ENCODE data around the gene STKLD1. TPM values are rescaled to one million over a fixed set of nuclear protein-coding genes. Genes with fewer than 3 reads are reported as not detected.

Gene STKLD1
- total and polyA plus RNA-seq, 8 donors = 0.82 to 6.1 (median 3.4) TPM

DNA sequence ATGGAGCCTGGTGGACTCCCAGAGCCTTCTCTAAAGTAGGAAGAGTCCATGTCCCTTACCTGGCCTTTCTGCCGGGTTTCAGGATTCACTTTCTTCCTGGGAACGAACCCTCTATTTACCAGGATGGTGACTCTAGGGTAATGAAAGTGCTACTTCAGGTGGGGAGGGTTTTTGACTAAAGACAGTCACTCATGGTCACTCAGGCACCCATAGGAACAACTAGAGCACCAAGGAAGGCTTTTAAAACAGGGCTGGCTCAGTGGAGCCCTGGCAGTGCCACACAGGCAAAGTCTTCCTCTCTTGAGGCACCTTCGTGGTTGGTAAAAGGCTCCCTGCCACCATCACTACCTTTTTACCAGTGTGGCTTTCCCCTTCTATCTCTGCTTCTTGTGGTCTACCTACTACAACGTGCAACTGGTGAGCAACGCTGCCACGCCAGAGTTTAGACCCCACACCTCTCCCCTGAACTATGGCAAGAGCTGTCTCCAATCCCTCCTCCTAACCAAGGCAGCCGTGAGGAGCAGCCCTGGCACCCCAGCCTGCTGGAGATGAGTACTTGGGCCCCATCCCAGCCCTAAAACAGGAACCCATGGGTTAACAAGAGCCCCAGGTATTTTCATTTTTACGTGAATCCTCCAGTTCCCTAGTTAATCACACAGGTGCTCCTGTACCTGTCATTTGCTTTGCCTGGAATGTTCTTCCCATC is 23.4 kb upstream of the STKLD1 start:
- intact Hi-C loops (cut with DNase I) = no loop called here
- Histone ChIP-seq H3K9me3 (no peaks in the 10 kb centered on the region), H3K4me1 (peaks cover 29 to 46% of the 10 kb centered on the region in 2 donors), H3K36me3 (peaks cover 0 to 52% of the 10 kb centered on the region in 2 donors), H3K27me3 (no peaks in the 10 kb centered on the region), H3K4me3 (no peak overlapping the region), H3K27ac (no peak overlapping the region)
- TF ChIP-seq, protein P1, sequence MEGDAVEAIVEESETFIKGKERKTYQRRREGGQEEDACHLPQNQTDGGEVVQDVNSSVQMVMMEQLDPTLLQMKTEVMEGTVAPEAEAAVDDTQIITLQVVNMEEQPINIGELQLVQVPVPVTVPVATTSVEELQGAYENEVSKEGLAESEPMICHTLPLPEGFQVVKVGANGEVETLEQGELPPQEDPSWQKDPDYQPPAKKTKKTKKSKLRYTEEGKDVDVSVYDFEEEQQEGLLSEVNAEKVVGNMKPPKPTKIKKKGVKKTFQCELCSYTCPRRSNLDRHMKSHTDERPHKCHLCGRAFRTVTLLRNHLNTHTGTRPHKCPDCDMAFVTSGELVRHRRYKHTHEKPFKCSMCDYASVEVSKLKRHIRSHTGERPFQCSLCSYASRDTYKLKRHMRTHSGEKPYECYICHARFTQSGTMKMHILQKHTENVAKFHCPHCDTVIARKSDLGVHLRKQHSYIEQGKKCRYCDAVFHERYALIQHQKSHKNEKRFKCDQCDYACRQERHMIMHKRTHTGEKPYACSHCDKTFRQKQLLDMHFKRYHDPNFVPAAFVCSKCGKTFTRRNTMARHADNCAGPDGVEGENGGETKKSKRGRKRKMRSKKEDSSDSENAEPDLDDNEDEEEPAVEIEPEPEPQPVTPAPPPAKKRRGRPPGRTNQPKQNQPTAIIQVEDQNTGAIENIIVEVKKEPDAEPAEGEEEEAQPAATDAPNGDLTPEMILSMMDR (IDR thresholded peaks at IDR 0.05) = no peak
- no peak for ATAC-seq
- peak in 1 of 4 donors; percentile 27 for DNase-seq

DNA sequence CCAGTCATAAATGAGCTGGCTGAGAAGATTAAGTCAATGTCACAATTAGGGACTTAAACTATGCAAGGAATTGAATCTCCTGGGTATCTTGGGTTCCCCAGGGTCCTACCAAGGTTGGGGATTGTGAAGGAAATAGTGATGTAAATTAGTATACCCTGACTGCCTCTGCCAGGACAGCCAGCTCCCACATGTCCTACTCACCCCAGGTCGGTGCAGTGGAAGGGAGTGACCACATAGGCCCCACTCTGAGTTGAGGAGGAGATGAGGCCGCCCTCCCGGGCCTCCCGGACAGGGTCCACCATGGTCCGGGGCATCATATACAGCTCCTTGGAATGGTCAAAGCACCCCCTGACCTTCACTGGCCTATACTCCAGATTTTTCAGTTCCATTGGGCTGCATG is 22.6 kb upstream of the STKLD1 start:
- Histone ChIP-seq H3K9me3 (no peaks in the 10 kb centered on the region), H3K27me3 (no peaks in the 10 kb centered on the region), H3K4me3 (no peak overlapping the region), H3K27ac (no peak overlapping the region), H3K4me1 (peaks cover 29 to 51% of the 10 kb centered on the region in 2 donors), H3K36me3 (peaks cover 0 to 52% of the 10 kb centered on the region in 2 donors)
- intact Hi-C loops (cut with DNase I) = no loop called here
- no peak for ATAC-seq
- peak in 1 of 4 donors; percentile 53 for DNase-seq
- TF ChIP-seq, protein P1 (IDR thresholded peaks at IDR 0.05) = no peak

DNA sequence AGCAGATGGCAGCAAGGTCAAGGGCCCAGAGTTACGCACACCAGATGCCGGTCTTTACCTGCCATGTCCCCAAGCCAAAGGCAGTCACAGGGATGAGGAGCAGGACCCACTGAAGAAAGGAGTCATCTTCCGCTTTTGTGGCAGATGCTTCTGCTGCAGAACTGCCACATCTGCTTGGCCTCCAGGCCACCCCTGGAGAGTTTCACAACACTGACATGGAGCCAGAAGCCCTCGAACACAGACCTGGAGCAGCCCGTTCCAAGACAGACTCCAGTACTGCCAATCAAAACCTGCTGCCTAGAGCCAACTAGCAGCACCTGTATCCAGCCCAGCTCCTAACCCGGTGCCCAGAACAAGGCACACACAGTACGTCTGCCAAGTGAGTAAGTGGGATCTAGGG is 21.4 kb upstream of the STKLD1 start:
- H3K9me3 ChIP-seq = no peaks in the 10 kb centered on the region
- ATAC-seq (no peak), DNase-seq (peak in 1 of 4 donors; percentile 16)
- H3K27ac ChIP-seq = no peak overlapping the region
- no peak overlapping the region for H3K4me3 ChIP-seq
- TF ChIP-seq, protein P1 (IDR thresholded peaks at IDR 0.05) = no peak
- no peaks in the 10 kb centered on the region for H3K27me3 ChIP-seq
- H3K36me3 ChIP-seq = peaks cover 0 to 48% of the 10 kb centered on the region in 2 donors
- intact Hi-C loops (cut with DNase I) = no loop called here
- peaks cover 20 to 42% of the 10 kb centered on the region in 2 donors for H3K4me1 ChIP-seq

DNA sequence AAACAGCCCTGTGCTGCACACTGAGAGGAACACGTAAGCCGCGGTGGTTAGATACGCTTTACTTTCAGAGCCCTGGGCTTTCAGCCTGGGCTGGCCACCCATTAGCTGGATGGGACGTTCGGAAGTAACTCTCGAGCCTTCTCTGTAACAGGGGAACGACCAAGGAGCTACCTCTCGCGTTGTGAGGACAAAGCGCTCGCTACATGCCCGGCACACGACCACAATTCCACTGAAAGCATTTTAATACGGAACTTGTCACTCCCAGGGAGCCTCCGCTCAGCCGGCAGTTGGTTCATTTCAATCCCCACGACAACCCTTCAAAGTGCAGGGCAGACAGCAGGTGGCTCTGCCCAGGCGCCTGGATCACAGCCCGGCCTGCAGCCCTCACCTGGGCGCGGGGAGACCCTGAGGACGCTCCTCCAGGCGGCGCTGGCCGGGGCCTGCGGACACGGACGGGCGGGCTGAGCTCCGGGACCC is 20.2 kb upstream of the STKLD1 start:
- no peaks in the 10 kb centered on the region for H3K9me3 ChIP-seq
- peaks cover 20 to 39% of the 10 kb centered on the region in 2 donors for H3K4me1 ChIP-seq
- no peak for DNase-seq
- TF ChIP-seq, protein P1 (IDR thresholded peaks at IDR 0.05) = no peak
- peaks cover 0 to 48% of the 10 kb centered on the region in 2 donors for H3K36me3 ChIP-seq
- intact Hi-C loops (cut with DNase I) = no loop called here
- H3K4me3 ChIP-seq = peak overlapping the region; percentile 74 to 87
- ATAC-seq = peak; percentile 9
- H3K27ac ChIP-seq = peak overlapping the region; percentile 33 to 84
- H3K27me3 ChIP-seq = no peaks in the 10 kb centered on the region

- Histone ChIP-seq H3K9me3 (no peaks in the 10 kb centered on the region), H3K4me3 (peak within 1 kb of the TSS; percentile 74 to 87), H3K27ac (peak within 1 kb of the TSS; percentile 33 to 84), H3K27me3 (no peaks in the 10 kb centered on the region), H3K36me3 (peaks cover 0 to 48% of the 10 kb centered on the region in 2 donors), H3K4me1 (peaks cover 20 to 39% of the 10 kb centered on the region in 2 donors)
- TF ChIP-seq, protein P1 (IDR thresholded peaks at IDR 0.05) = no peak
- intact Hi-C loops (cut with DNase I) = no loop called here
- DNase-seq = peak; percentile 73 to 99 (median 88)
- peak; percentile 95 for ATAC-seq
Measured at GRCh38 chr9:133356391-133357091, 19.6 kb upstream of the STKLD1 start, which contains the start of the genes SURF1 and SURF2. Gene SURF1 (minus strand): TSS chr9:133356487. CDS start chr9:133356453, 34 bp downstream. Gene SURF2 (plus strand): TSS chr9:133356550. CDS start chr9:133356593, 43 bp downstream.
